Measurements from ENCODE around the gene CTSH. TPM values are rescaled to one million over a fixed set of nuclear protein-coding genes. Genes with fewer than 3 reads are reported as not detected.
A peak's percentile ranks its signal among the peaks of the same experiment; 100 is the strongest.

CTSH gene
- total RNA-seq, 2 experiments from 2014 or later, result 11.2 to 15.1 TPM

GRCh38 chr15:78985859-78986475, 41.1 kb upstream of the CTSH start:
- H3K27ac Mint-ChIP-seq, result no peak overlapping the region
- intact Hi-C loops (cut with DNase I, micrococcal nuclease), result no loop called here
- H3K36me3 Mint-ChIP-seq (ENCODE audit: low read depth), result no peaks in the 10 kb centered on the region
- ChIA-PET POLR2A (no interaction called here), CTCF (no interaction called here)
- no peak overlapping the region for H3K4me3 Mint-ChIP-seq
- no peak for ATAC-seq
- no peaks in the 10 kb centered on the region for H3K9me3 Mint-ChIP-seq (ENCODE audit: low read depth)
- H3K4me1 Mint-ChIP-seq, result no peaks in the 10 kb centered on the region
- DNase-seq, result no peak
- H3K27me3 Mint-ChIP-seq, result peaks cover 4% of the 10 kb centered on the region

DNA sequence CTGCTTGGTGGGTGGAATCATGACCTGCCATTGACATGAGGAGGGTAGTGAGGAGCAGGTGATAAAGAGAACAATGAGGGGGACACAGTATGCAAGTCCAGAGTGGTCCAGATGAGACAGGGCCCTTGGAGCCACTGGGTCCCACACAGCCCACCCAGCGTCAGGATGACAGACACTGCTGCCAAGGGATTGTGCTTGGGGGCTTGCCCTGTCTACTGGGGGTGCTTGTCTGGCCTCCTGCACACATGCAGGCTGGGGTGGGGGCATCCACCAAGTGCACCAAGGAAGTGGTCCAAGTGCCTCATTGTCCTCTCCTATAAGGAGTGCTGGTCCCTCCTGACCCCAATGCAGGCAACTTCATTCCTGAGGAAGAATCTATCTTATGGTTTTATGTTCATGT, 39.2 kb upstream of the CTSH start:
- Mint-ChIP-seq H3K9me3 (ENCODE audit: low read depth) (no peaks in the 10 kb centered on the region), H3K27ac (no peak overlapping the region), H3K27me3 (peaks cover 5% of the 10 kb centered on the region), H3K4me3 (no peak overlapping the region), H3K4me1 (no peaks in the 10 kb centered on the region), H3K36me3 (ENCODE audit: low read depth) (no peaks in the 10 kb centered on the region)
- ChIA-PET POLR2A (no interaction called here), CTCF (no interaction called here)
- intact Hi-C loops (cut with DNase I, micrococcal nuclease), result no loop called here
- DNase-seq (no peak), ATAC-seq (no peak)

- no peak overlapping the region for H3K4me3 Mint-ChIP-seq
- no peak overlapping the region for H3K27ac Mint-ChIP-seq
- ATAC-seq, result no peak
- CTCF ChIA-PET, result no interaction called here
- H3K27me3 Mint-ChIP-seq, result peaks cover 5% of the 10 kb centered on the region
- DNase-seq, result no peak
- intact Hi-C loops (cut with DNase I, micrococcal nuclease), result no loop called here
- no peaks in the 10 kb centered on the region for H3K4me1 Mint-ChIP-seq
- H3K36me3 Mint-ChIP-seq (ENCODE audit: low read depth), result no peaks in the 10 kb centered on the region
- POLR2A ChIA-PET, result no interaction called here
- H3K9me3 Mint-ChIP-seq (ENCODE audit: low read depth), result no peaks in the 10 kb centered on the region
These were observed 38.5 kb upstream of the CTSH start for GRCh38 chr15:78983146-78983918.

GRCh38 chr15:78982736-78983135, 37.9 kb upstream of the CTSH start:
- Mint-ChIP-seq H3K4me3 (no peak overlapping the region), H3K27ac (no peak overlapping the region), H3K9me3 (ENCODE audit: low read depth) (no peaks in the 10 kb centered on the region), H3K27me3 (peaks cover 5% of the 10 kb centered on the region), H3K36me3 (ENCODE audit: low read depth) (no peaks in the 10 kb centered on the region), H3K4me1 (peaks cover 2% of the 10 kb centered on the region)
- intact Hi-C loops (cut with DNase I, micrococcal nuclease), result no loop called here
- ATAC-seq (no peak), DNase-seq (no peak)
- ChIA-PET POLR2A (no interaction called here), CTCF (interaction anchor here (0.7 to 1.2 kb wide), 2 partner anchors 51 to 172 kb away, joined by 3 read pairs; partner anchors contain the start of gene ADAMTS7)

GRCh38 chr15:78981532-78982313, 36.9 kb upstream of the CTSH start:
- peaks cover 2% of the 10 kb centered on the region for H3K4me1 Mint-ChIP-seq

DNA sequence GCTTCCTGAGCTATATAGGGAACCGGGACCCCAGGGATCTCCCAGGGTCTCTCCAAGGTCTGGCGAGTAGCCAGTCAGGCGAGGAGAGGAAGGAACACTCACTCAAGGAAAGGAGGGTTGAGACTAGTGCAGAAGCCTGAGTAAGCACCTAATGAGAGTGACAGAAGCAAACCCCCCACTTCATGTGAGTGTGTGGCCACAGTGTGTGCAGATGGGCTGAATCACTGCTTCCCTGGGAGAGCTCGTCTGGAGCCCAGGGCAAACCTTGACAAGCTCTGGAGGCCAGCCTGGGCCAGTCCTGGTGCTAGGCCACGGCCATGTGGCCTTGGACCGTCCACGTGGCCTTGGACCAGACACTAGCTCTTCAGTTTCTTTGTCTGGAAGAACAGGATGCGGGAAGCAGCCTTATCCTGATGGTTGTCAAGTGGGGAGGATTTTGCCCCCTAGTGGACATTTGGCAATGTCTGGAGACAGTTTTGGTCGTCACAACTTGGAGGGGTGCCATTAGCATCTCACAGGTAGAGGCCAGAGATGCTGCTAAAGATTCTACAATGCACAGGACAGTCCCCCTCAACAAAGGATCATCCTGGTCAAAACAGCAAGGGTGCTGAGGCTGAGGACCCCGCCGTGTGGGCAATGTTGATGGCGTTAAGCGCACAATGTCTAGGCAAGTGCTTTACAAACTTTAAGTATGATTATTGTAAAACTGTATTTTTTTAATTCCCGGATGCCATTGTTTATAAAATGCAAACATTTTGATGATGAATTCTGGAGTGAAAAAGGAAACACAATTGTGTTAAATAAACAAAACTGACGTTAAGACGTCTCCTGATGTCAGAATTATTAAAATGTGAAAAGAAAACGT, 34.8 kb upstream of the CTSH start:
- no peak overlapping the region for H3K27ac Mint-ChIP-seq
- no peaks in the 10 kb centered on the region for H3K36me3 Mint-ChIP-seq (ENCODE audit: low read depth)
- ChIA-PET POLR2A (no interaction called here), CTCF (interaction anchor here (0.6 to 2.3 kb wide), 6 partner anchors 12 to 133 kb away, joined by 3 to 8 read pairs (median 4); no protein-coding TSS in a partner anchor)
- H3K4me1 Mint-ChIP-seq, result peaks cover 2% of the 10 kb centered on the region
- H3K4me3 Mint-ChIP-seq, result no peak overlapping the region
- H3K27me3 Mint-ChIP-seq, result peaks cover 5% of the 10 kb centered on the region
- H3K9me3 Mint-ChIP-seq (ENCODE audit: low read depth), result no peaks in the 10 kb centered on the region
- DNase-seq (peak; percentile 58), ATAC-seq (peak; percentile 55)
- intact Hi-C loops (cut with DNase I, micrococcal nuclease), result loop anchor here in 1 of 2 experiments (1.0 to 5.0 kb wide), 2 partner anchors 69 to 117 kb away; no protein-coding TSS in a partner anchor

More at GRCh38 chr15:78981532-78982313, 36.9 kb upstream of the CTSH start:
- DNase-seq (no peak), ATAC-seq (no peak)
- no peak overlapping the region for H3K4me3 Mint-ChIP-seq
- ChIA-PET CTCF (interaction anchor here (0.7 to 1.3 kb wide), 3 partner anchors 14 to 171 kb away, joined by 3 to 5 read pairs (median 3); partner anchors contain the start of gene ADAMTS7), POLR2A (no interaction called here)
- intact Hi-C loops (cut with DNase I, micrococcal nuclease), result no loop called here
- H3K9me3 Mint-ChIP-seq (ENCODE audit: low read depth), result no peaks in the 10 kb centered on the region
- H3K27ac Mint-ChIP-seq, result no peak overlapping the region
- no peaks in the 10 kb centered on the region for H3K36me3 Mint-ChIP-seq (ENCODE audit: low read depth)
- peaks cover 5% of the 10 kb centered on the region for H3K27me3 Mint-ChIP-seq

- DNase-seq (no peak), ATAC-seq (no peak)
- Mint-ChIP-seq H3K9me3 (ENCODE audit: low read depth) (no peaks in the 10 kb centered on the region), H3K4me3 (no peak overlapping the region), H3K27ac (no peak overlapping the region), H3K36me3 (ENCODE audit: low read depth) (no peaks in the 10 kb centered on the region), H3K27me3 (peaks cover 2% of the 10 kb centered on the region), H3K4me1 (peaks cover 2% of the 10 kb centered on the region)
- ChIA-PET CTCF (interaction anchor here (0.8 to 1.1 kb wide), 3 partner anchors 17 to 71 kb away, joined by 3 to 4 read pairs (median 3); no protein-coding TSS in a partner anchor), POLR2A (no interaction called here)
- intact Hi-C loops (cut with DNase I, micrococcal nuclease), result loop anchor here in 1 of 2 experiments (1.0 to 5.0 kb wide), 2 partner anchors 68 to 116 kb away; no protein-coding TSS in a partner anchor
These were observed 33.8 kb upstream of the CTSH start for GRCh38 chr15:78978601-78979179.

- POLR2A ChIA-PET, result no interaction called here
- Mint-ChIP-seq H3K9me3 (ENCODE audit: low read depth) (no peaks in the 10 kb centered on the region), H3K4me1 (peaks cover 2% of the 10 kb centered on the region), H3K36me3 (ENCODE audit: low read depth) (no peaks in the 10 kb centered on the region), H3K27ac (no peak overlapping the region), H3K4me3 (no peak overlapping the region), H3K27me3 (peaks cover 2% of the 10 kb centered on the region)
- no peak for ATAC-seq
- CTCF ChIA-PET, result interaction anchor here (0.9 to 1.1 kb wide), 2 partner anchors 69 to 70 kb away, joined by 3 read pairs; no protein-coding TSS in a partner anchor
- intact Hi-C loops (cut with DNase I, micrococcal nuclease), result loop anchor here in 1 of 2 experiments (5.0 kb wide), 1 partner anchor 115 kb away; no protein-coding TSS in a partner anchor
- no peak for DNase-seq
These were observed 32.9 kb upstream of the CTSH start for GRCh38 chr15:78977591-78978347.

GRCh38 chr15:78977091-78977571, 32.3 kb upstream of the CTSH start:
- ATAC-seq (no peak), DNase-seq (no peak)
- no peaks in the 10 kb centered on the region for H3K36me3 Mint-ChIP-seq (ENCODE audit: low read depth)
- no peak overlapping the region for H3K4me3 Mint-ChIP-seq
- H3K4me1 Mint-ChIP-seq, result peaks cover 2% of the 10 kb centered on the region
- ChIA-PET CTCF (interaction anchor here (0.5 kb wide), 1 partner anchor 36 kb away, joined by 3 read pairs; no protein-coding TSS in a partner anchor), POLR2A (no interaction called here)
- H3K27me3 Mint-ChIP-seq, result peaks cover 2% of the 10 kb centered on the region
- intact Hi-C loops (cut with DNase I, micrococcal nuclease), result loop anchor here in 1 of 2 experiments (5.0 kb wide), 1 partner anchor 115 kb away; no protein-coding TSS in a partner anchor
- no peak overlapping the region for H3K27ac Mint-ChIP-seq
- no peaks in the 10 kb centered on the region for H3K9me3 Mint-ChIP-seq (ENCODE audit: low read depth)

DNA sequence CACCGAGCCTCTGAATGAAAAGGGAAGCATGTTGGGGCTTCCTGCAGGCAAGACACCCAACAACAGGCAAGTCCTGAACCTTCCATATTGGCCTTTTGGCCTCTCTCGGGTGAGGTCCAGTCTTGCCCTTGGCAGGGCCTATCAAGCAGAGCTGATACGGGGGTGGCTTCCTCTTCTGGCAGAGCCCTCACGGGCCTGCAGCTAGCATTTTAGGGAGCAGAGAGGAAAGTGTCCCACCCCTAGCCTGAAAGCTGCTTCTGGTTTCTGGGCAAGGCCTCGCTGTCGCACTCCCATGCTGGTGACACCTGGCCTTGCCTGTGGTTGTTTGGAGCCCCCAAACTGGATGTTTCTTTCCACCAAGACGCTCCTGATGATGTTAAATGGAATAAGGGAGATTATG, 31.8 kb upstream of the CTSH start:
- Mint-ChIP-seq H3K4me1 (peaks cover 2% of the 10 kb centered on the region), H3K27me3 (peaks cover 2% of the 10 kb centered on the region), H3K27ac (no peak overlapping the region), H3K36me3 (ENCODE audit: low read depth) (no peaks in the 10 kb centered on the region), H3K4me3 (no peak overlapping the region), H3K9me3 (ENCODE audit: low read depth) (no peaks in the 10 kb centered on the region)
- ATAC-seq (no peak), DNase-seq (no peak)
- CTCF ChIA-PET, result interaction anchor here (0.5 kb wide), 1 partner anchor 35 kb away, joined by 3 read pairs; no protein-coding TSS in a partner anchor
- intact Hi-C loops (cut with DNase I, micrococcal nuclease), result loop anchor here in 1 of 2 experiments (5.0 kb wide), 1 partner anchor 114 kb away; no protein-coding TSS in a partner anchor
- POLR2A ChIA-PET, result no interaction called here

Data from activated CD4-positive, alpha-beta T cell treated with anti-CD3 and anti-CD28 coated beads for 36 hours (primary cell).